ACC112 (cell line): ENCODE measurements around the gene INPPL1.
"Not testable (repeated sequence)": the region's sequence is repeated elsewhere in the genome, so short reads cannot be mapped to it uniquely, and the experiment has no call there.

Experiments used
- H2AFZ ChIP-seq: fragments of 200-600 bp; sonication (generic); one replicate; pipeline ENCODE4 v1.6.0; 2017; ENCODE audit warnings: antibody characterized with exemption, low read length; ENCODE audit not compliant: unreplicated experiment
- H3K27ac ChIP-seq: fragments of 200-600 bp; sonication (generic); 2 replicates; pipeline ENCODE4 v1.5.1; 2014; ENCODE audit warnings: low read depth, mild to moderate bottlenecking, antibody characterized with exemption, low read length, moderate library complexity
- H3K27me3 ChIP-seq: fragments of 200-600 bp; sonication (generic); 2 replicates; pipeline ENCODE4 v1.6.1; 2014; ENCODE audit warnings: mild to moderate bottlenecking, antibody characterized with exemption, low read length, moderate library complexity, mixed read lengths; ENCODE audit not compliant: insufficient read depth
- H3K36me3 ChIP-seq: fragments of 200-600 bp; sonication (generic); 2 replicates; pipeline ENCODE4 v1.6.1; 2016; ENCODE audit warnings: mild to moderate bottlenecking, antibody characterized with exemption, low read length, moderate library complexity, mixed read lengths; ENCODE audit not compliant: insufficient read depth
- H3K4me1 ChIP-seq: fragments of 200-600 bp; sonication (generic); one replicate; pipeline ENCODE4 v1.6.1; 2016; ENCODE audit warnings: low read length, mixed read lengths; ENCODE audit not compliant: insufficient read depth, unreplicated experiment, control insufficient read depth
- H3K4me3 ChIP-seq: fragments of 200-600 bp; sonication (generic); 2 replicates; pipeline ENCODE4 v1.5.1; 2014; ENCODE audit warnings: mild to moderate bottlenecking, low read depth, low read length
- H3K79me2 ChIP-seq: fragments of 200-600 bp; sonication (generic); one replicate; pipeline ENCODE4 v1.6.0; 2016; ENCODE audit warnings: low read length; ENCODE audit not compliant: control insufficient read depth, unreplicated experiment, insufficient read depth

INPPL1 gene, protein sequence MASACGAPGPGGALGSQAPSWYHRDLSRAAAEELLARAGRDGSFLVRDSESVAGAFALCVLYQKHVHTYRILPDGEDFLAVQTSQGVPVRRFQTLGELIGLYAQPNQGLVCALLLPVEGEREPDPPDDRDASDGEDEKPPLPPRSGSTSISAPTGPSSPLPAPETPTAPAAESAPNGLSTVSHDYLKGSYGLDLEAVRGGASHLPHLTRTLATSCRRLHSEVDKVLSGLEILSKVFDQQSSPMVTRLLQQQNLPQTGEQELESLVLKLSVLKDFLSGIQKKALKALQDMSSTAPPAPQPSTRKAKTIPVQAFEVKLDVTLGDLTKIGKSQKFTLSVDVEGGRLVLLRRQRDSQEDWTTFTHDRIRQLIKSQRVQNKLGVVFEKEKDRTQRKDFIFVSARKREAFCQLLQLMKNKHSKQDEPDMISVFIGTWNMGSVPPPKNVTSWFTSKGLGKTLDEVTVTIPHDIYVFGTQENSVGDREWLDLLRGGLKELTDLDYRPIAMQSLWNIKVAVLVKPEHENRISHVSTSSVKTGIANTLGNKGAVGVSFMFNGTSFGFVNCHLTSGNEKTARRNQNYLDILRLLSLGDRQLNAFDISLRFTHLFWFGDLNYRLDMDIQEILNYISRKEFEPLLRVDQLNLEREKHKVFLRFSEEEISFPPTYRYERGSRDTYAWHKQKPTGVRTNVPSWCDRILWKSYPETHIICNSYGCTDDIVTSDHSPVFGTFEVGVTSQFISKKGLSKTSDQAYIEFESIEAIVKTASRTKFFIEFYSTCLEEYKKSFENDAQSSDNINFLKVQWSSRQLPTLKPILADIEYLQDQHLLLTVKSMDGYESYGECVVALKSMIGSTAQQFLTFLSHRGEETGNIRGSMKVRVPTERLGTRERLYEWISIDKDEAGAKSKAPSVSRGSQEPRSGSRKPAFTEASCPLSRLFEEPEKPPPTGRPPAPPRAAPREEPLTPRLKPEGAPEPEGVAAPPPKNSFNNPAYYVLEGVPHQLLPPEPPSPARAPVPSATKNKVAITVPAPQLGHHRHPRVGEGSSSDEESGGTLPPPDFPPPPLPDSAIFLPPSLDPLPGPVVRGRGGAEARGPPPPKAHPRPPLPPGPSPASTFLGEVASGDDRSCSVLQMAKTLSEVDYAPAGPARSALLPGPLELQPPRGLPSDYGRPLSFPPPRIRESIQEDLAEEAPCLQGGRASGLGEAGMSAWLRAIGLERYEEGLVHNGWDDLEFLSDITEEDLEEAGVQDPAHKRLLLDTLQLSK

DNA sequence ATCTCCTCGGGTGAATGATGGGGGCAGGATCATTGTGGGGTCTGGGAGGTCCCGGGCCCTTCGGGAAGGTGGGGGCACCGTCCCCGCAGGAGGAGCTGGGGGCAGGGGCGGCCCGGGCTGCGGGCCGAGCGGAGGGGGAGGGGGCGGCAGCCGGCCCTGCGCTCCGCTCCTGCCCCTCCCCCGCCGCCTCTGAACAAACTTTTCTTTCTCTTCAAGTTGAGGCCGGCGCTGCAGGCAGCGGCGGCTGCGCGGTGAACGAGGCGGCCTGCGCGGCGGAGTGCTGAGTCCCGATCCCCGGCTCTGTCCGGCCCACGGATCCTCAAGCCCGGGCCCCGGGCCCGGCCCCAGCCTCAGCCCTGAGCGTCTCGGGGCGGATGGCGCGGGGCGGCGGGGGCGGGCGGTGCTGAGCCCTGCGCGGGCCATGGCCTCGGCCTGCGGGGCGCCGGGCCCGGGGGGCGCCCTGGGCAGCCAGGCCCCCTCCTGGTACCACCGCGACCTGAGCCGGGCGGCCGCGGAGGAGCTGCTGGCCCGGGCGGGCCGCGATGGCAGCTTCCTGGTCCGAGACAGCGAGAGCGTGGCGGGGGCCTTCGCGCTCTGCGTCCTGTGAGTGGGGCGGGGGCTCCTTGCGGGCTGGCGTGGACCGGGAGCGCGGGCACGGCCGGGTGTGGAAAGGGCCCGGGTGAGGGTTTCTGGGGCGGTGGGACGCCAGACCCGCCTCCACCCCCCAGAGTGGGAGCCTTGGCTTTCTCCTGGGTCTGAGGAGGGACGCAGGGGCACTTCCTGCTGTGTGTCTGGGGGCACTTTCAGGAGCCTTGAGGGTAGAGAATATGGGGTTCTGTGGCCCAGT is at the start of gene INPPL1:
Gene INPPL1, plus strand, starts transcription at position 204 of the 847 bp plus-strand sequence. Its CDS starts 218 bp downstream, at position 422.
- Histone ChIP-seq H3K79me2 (peaks cover 34% of the 10 kb centered on the region), H3K4me3 (peak within 1 kb of the TSS; percentile 82), H2AFZ (peak within 1 kb of the TSS; percentile 69), H3K27me3 (no peaks in the 10 kb centered on the region), H3K4me1 (peaks cover 4% of the 10 kb centered on the region), H3K36me3 (no peaks in the 10 kb centered on the region), H3K27ac (peak within 1 kb of the TSS; percentile 47)

GRCh38 chr11:72177656-72178055 is 46.9 kb upstream of the INPPL1 start:
- Histone ChIP-seq H2AFZ (no peak overlapping the region), H3K4me1 (no peaks in the 10 kb centered on the region), H3K36me3 (no peaks in the 10 kb centered on the region), H3K4me3 (no peak overlapping the region), H3K27ac (no peak overlapping the region), H3K79me2 (no peaks in the 10 kb centered on the region), H3K27me3 (no peaks in the 10 kb centered on the region)

DNA sequence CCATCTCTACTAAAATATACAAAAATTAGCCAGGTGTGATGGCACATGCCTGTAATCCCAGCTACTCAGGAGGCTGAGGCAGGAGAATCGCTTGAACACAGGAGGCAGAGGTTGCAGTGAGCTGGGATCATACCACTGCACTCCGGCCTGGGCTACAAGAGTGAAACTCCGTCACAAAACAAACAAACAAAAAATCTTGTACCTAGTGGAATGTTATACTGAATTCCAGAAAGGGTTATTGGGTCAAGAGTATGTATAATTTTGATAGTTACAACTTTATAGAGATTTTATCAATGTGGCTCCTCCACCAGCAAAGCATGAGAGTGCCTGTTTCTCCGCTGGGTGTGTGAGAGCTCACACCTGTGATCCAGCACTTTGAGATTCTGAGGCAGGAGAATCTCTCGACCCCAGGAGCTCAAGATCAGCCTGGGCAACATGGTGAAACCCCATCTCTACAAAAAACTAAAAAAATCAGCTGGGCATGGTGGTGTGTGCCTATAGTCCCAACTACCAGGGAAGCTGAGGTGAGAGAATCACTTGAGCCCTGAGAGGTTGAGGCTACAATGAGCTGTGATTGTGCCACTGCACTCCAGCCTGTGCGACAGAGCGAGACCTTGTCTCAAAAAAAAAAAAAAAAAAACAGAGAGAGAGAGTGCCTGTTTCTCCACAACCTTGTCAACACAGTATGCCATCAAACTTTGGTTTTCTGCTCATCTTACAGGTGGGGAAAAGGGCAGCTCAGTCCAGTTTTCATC is 45.3 kb upstream of the INPPL1 start:
- Histone ChIP-seq H2AFZ (no peak overlapping the region), H3K4me3 (no peak overlapping the region), H3K36me3 (no peaks in the 10 kb centered on the region), H3K4me1 (no peaks in the 10 kb centered on the region), H3K27me3 (no peaks in the 10 kb centered on the region), H3K79me2 (no peaks in the 10 kb centered on the region), H3K27ac (no peak overlapping the region)

DNA sequence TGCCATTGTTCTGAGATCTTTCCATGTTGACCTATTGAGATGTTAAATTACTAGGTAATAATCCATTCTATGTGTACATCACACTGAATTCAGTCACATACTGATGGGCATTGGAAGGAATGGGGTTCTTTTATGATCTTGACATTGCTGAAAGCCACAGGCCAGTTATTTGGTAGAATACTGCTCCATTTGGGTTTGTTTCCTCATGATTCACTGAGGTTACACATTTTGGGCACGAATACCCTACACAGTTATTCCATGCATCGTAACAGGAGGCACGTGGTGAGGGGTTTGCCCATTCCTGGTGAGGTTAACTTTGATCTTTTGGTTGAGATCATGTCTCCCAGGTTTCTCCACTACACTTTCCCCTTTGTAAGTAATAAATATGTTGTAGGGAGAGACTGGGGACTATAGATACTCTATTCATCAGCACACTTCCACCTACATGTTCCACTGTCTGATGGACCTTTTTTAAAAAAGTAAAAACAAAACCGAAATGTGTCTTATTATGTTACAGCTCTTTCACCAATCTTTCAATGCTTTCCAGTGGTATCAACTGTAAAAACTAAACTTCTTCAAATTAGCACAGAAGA is 44.7 kb upstream of the INPPL1 start:
- Histone ChIP-seq H3K36me3 (no peaks in the 10 kb centered on the region), H2AFZ (no peak overlapping the region), H3K4me3 (no peak overlapping the region), H3K27ac (no peak overlapping the region), H3K4me1 (no peaks in the 10 kb centered on the region), H3K27me3 (no peaks in the 10 kb centered on the region), H3K79me2 (no peaks in the 10 kb centered on the region)

GRCh38 chr11:72180892-72181552 is 43.5 kb upstream of the INPPL1 start:
- not testable (repeated sequence) for H2AFZ ChIP-seq, H3K36me3 ChIP-seq, H3K4me3 ChIP-seq, H3K27me3 ChIP-seq, H3K79me2 ChIP-seq, H3K27ac ChIP-seq, H3K4me1 ChIP-seq

DNA sequence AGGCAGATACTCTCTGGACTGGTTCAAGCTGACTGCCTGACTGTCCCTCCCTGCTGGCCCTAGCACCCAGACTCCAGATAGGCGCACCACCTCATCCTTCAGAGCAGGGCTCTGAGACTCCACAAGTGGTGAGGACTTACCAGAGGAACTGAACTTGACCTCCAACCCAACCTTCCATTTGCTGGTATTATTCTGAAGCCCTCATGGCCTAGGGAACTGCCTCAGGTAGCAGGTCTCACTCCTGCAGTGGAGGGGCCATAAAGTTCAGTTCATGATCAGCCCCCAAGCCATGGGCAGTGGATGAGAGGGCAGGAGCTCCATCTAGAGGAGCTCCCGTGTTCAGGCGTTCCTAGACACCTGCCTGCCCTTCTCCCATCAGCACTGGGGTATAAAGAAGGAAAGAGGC is 43.0 kb upstream of the INPPL1 start:
- not testable (repeated sequence) for H3K4me3 ChIP-seq, H2AFZ ChIP-seq, H3K27ac ChIP-seq, H3K4me1 ChIP-seq, H3K79me2 ChIP-seq, H3K36me3 ChIP-seq, H3K27me3 ChIP-seq

- Histone ChIP-seq H3K4me3 (no peak overlapping the region), H3K27me3 (no peaks in the 10 kb centered on the region), H3K36me3 (no peaks in the 10 kb centered on the region), H2AFZ (no peak overlapping the region), H3K79me2 (no peaks in the 10 kb centered on the region), H3K4me1 (no peaks in the 10 kb centered on the region), H3K27ac (no peak overlapping the region)
These were observed 36.3 kb upstream of the INPPL1 start for GRCh38 chr11:72188267-72188666.

- Histone ChIP-seq H3K27me3 (no peaks in the 10 kb centered on the region), H3K79me2 (no peaks in the 10 kb centered on the region), H3K4me3 (no peak overlapping the region), H3K4me1 (no peaks in the 10 kb centered on the region), H3K27ac (no peak overlapping the region), H2AFZ (no peak overlapping the region), H3K36me3 (no peaks in the 10 kb centered on the region)
These were observed 34.9 kb upstream of the INPPL1 start for GRCh38 chr11:72189455-72190250.
